NCI-H2107 treated with DMSO at 0.1 percent for 48 hours (cell line): Measurements from ENCODE around the gene RBM6.
A peak's percentile ranks its signal among the peaks of the same experiment; 100 is the strongest.
"Not testable (repeated sequence)": the region's sequence is repeated elsewhere in the genome, so short reads cannot be mapped to it uniquely, and the experiment has no call there.

Experiments
- DNase-seq: peaks from one replicate; lab custom pipeline; 2025; ENCODE audit not compliant: unreplicated experiment; lab: John Stamatoyannopoulos, UW

RBM6 gene

GRCh38 chr3:49939858-49940666, at the start of gene RBM6:
Gene RBM6, plus strand, starts transcription at chr3:49940150. Its CDS starts 22,492 bp downstream, at chr3:49962642.
- peak; percentile 88 for DNase-seq

- DNase-seq, result no peak
These were observed 44.2 kb upstream of the RBM6 start for GRCh38 chr3:49895791-49896190.

- DNase-seq, result no peak
These were observed 43.6 kb upstream of the RBM6 start for GRCh38 chr3:49896345-49896744.

- DNase-seq, result no peak
These were observed 41.0 kb upstream of the RBM6 start for GRCh38 chr3:49898991-49899390.

- no peak for DNase-seq
These were observed 40.1 kb upstream of the RBM6 start for GRCh38 chr3:49899815-49900214.

- no peak for DNase-seq
These were observed 39.3 kb upstream of the RBM6 start for GRCh38 chr3:49900491-49901153.

- DNase-seq, result no peak
These were observed 38.3 kb upstream of the RBM6 start for GRCh38 chr3:49901366-49902339.

GRCh38 chr3:49902511-49903345, 37.2 kb upstream of the RBM6 start:
- DNase-seq, result no peak

- no peak for DNase-seq
These were observed 36.2 kb upstream of the RBM6 start, which contains the start of gene MST1R for GRCh38 chr3:49903451-49904424. Gene MST1R, minus strand, starts transcription at chr3:49903873. Its CDS starts 264 bp downstream, at chr3:49903609.

- DNase-seq, result not testable (repeated sequence)
These were observed 35.5 kb upstream of the RBM6 start for GRCh38 chr3:49904448-49904847.

- DNase-seq, result no peak
These were observed 33.7 kb upstream of the RBM6 start for GRCh38 chr3:49906073-49906743.

- DNase-seq, result no peak
These were observed 31.4 kb upstream of the RBM6 start for GRCh38 chr3:49908373-49909199.

GRCh38 chr3:49910409-49911123, 29.4 kb upstream of the RBM6 start:
- DNase-seq, result no peak

- DNase-seq, result no peak
These were observed 28.9 kb upstream of the RBM6 start for GRCh38 chr3:49911124-49911420.

- DNase-seq, result no peak
These were observed 28.3 kb upstream of the RBM6 start for GRCh38 chr3:49911611-49912010.

- DNase-seq, result no peak
These were observed 27.1 kb upstream of the RBM6 start for GRCh38 chr3:49912881-49913281.

- DNase-seq, result no peak
These were observed 25.0 kb upstream of the RBM6 start for GRCh38 chr3:49914906-49915305.
